AG08395 (cell line): Measurements from ENCODE around the gene OAT.
A peak's percentile ranks its signal among the peaks of the same experiment; 100 is the strongest.
"Not testable (repeated sequence)": the region's sequence is repeated elsewhere in the genome, so short reads cannot be mapped to it uniquely, and the experiment has no call there.

ENCODE experiments used
- DNase-seq: peaks from one replicate; pipeline ENCODE4 v3.0.0; 2012; ENCODE audit warnings: mixed read lengths, low spot score

Gene OAT

DNA sequence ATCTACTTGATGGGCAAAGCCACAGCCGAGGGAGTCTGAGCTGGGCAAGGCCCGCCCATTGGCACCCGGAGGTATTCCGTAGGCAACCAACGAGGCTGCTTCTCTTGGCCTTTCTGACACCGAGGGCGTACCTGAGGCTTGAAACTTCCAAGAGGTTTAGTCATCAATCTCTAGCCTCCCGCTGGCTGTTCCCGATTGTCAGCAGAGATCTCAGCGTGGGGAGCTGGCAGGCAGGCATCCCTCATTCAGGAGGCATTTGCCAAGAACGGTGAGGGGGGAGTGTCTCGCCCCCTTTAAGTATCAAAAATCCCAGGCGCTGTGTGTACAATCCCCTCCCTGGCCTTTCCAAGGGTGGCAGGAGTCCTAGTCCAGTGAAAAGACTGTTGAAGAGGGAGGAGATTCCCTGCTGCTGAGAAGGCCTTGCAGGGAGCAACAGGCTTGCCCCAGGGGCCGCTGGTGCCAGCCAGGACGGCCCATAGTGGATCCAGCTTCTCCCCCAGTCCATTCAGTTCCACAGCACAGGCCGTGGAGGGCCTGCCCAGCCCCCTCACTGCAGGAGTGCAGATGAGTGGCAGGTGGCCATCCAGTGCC is 39.7 kb downstream of the OAT start:
- no peak for DNase-seq

DNA sequence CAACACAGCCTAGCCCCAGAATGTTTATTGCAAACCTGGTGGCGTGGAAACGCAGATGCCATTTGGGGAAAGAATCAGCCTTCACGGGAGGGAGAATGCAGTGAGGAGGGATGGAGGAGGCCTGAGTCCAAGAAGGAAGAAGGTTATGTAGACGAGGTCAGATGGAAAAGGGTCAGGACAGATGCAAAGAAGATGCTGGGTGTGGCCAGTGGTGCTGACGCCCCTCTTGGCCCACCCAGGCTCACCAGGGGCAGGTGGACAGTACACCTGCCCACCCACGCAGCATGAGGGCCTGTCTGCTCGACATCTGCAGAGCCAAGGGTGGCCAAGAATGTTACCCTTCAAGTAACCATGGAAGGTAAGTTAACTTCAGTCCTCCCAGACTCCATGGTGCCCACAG is 40.5 kb downstream of the OAT start:
- no peak for DNase-seq

DNA sequence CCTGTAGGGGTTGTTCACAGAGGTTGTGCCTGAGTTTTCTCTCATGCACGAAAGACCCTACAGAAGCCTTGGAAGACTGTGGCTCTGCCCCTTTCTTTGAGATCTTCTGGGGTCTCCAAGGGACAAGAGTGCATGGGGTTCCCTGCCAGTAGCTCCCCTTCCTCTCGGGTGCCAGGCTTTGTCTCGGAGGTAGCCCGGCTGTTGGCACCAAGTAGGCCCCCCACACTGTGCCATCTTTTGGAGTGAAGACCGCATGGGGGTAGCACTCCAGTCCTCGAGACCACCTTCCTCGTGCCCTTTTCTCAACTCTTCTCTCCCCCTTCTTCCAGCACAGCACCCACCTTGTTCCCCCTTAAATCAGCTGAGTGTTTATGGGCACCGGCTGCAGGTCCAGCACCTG is 41.6 kb downstream of the OAT start:
- no peak for DNase-seq

DNA sequence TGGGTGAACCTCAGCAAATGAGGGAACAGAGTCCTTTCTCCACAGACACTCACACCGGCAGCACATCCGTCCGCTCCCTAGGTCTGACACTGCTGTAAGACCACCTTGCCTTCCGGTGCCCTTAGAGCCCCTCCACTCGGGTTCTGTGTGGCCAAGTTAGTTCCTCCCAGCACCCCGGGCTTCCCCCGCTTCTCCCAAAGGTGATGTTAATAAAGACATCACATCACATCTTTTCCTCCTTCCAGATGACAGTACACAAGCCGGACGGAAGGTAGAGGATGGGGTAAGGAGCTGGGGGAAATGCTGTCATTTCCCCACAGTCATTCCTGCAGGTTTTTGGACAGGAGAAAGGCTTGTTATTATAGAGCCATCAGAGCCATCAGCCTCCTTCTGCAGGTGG is 42.3 kb downstream of the OAT start:
- no peak for DNase-seq

DNA sequence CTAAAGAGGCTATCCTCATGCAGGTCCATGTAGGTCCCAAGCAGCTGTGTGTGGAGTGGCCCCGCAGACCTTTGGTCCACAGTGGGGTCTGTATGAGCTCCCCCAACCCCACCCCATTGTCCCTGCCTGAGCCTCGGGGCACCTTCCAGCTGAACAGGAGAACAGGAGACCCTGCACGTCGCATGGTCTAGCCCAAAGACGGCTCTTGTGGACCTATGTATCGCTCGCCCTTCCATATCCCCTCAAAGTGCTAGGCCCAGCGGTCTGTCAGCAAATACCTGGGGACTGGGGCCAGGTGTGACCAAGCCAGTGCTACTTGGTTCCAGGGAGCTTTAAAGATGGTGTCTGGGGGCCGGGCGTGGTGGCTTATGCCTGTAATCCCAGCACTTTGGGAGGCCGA is 43.0 kb downstream of the OAT start:
- no peak for DNase-seq

DNA sequence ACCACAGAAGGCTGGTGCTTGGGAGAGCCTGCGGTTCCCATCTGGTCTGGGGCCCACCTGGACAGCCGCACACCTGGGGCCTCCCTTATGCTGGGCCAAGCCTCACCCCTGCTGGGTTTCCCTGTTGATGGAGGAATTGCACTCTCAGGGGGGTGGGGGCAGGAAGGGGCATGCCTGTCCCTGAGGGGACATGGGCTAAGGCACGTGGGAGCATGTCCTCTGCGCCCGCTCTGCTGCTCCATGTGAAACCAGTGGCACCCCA is 43.4 kb downstream of the OAT start:
- DNase-seq, result no peak

DNA sequence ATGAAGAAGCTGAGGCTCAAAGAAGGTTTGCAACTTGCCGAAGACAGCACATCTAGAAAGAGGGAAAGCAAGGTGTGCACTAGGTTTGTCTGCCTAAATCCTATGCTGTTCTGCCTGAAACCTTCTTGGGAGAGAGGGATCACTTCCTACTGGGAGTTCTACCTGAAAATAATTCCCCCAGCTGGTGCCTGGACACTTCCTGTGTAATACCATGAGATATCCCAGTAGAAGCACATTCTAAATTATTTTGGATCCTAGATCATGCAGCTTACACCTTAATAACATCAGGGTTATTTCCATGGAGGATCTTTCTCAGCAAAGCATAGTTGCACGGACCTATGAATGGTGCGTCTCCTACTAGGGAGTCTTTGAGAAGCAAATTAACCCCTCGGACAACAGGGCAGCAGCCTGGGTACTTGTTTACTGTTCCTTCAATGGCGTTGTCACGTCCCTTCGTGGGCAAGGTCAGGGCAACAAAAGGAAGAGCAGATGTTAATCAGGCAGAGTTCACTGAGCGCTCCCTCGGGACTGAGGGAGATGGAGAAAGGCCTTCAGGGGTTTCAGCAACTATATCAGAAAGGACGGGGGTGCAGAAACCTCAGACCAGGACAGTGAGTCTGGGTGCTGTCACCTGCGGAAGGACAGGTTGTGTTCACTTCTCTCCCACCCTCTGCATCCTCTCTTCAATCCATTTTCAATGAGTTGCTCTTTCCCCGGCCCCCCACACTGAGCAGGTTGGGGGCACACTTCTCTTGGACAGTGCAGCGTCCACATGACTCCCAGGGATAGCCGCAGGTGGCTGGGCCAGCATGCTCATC is 44.0 kb downstream of the OAT start:
- DNase-seq, result no peak

DNA sequence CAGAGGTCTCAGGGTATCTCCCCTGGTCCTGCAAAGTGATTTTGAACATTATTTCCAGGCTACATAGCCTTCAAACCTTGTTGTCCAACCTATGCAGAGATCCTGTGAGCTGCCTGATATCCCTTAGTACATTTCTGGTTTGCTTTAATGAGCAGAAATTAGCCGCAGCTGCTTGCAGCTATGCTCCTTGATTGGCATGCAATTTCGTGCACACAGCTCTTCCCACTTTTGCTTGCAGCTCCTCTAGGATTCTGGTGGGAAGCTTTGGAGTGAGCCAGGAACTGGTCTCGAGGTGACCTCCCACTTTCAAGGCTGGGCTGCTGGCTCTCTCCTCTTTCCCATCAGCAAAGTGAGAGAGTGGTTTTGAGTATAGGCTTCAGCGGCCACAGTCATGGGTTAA is 45.8 kb downstream of the OAT start:
- no peak for DNase-seq

DNA sequence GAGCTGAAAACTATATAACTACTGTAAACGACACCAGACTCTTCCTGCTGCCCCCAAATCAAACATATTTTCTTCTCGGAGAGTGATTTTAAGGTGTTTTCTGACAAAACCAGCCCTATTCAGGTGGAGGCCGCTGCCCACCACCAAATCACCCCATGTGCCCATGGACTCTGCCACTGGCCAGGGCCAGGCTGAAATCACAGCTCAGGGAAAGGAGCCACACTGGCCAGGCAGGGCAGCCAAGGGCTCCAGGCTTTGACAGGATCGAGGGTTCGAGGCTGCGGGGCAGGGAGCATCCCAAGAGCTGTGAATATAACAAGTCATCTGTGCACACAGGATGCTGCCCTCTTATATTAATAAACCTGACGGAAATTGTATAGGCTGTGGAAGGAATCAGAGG is 48.3 kb downstream of the OAT start:
- DNase-seq, result no peak

DNA sequence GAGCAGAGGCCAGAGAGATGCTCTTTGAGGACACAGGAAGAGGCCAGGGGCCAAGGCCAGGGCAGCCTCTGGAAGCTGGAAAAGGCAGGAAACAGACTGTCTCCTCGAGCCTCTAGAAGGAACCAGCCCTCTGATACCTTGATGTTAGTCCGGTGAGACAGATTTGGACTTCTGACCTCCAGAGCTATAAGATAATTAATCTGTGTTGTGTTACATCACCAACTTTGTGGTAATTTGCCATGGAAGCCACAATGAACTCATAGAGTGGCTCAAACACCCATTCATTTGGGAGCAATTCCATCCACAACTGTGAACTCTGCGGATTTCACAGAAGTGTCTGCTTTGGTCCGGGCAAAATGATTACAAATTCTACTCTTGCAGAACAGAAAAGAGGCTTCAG is 48.7 kb downstream of the OAT start:
- no peak for DNase-seq

DNA sequence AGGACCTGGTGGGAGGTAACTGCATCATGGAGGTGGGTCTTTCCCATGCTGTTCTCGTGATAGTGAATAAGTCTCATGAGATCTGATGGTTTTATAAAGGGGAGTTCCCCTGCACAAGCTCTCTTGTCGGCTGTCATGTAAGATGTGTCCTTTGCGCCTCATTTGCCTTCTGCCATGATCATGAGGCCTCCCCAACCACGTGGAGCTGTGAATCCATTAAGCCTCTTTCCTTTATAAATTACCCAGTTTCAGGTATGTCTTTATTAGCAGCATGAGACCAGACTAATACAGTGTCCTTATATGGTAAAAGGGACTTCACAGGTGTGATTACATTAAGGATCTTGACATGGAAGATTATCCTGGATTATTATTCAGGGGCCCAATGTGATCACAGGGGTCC is 49.2 kb downstream of the OAT start:
- not testable (repeated sequence) for DNase-seq

DNA sequence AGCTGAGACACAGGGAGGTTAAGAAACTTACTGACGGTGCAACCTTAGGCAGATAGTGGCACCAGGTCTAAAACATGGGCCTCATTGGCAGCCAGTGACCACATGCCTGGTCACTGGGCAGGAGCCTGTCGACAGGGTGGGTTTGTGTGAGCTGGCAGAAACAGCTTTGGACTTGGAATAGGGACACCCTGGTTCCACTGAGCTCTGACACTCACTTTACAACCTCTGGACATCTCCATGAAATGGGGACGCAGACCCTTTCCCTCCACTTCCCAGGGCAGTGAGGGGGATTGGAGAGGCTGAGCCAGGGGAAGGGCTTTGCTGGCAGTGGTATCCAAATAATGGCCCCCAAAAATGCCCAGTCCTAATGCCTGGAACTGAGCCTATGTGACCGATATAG is 49.7 kb downstream of the OAT start:
- DNase-seq, result no peak

DNA sequence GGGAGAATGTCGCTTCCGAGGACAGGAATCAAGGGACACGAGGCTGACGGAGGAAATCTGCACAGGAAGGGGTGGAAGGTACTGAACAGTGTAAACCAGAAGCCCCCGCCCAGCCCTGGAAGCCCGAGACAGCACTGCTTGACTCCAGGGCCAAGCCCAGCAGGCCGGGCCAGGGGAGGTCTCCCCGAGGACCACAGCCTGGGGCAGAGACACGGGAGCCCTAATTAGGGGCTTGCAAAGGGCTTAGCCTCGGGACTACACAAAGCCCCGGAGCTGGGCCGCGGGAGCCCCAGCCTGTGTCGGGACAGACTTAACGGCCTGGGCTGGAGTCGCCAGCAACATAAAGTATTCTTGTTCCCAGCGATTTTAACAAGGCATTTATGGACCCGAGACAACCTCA is 50.8 kb downstream of the OAT start:
- DNase-seq, result no peak

DNA sequence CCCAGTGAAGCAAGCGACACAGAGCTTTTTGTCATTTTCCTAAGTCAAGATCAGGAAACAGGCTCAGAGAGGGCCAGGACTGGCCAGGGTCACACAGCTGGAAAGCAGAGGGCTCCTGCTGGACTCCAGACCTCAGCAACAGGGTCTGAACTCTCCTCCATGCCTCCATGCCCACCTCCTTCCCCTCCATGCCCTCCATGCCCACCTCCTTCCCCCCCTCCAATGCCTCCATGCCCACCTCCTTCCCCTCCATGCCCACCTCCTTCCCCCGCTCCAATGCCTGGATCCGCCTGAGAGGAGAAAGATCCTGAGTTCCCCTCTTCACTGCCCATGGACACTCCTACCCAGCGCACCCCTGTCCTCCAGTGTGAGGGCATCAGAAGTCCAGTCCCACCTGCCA is 51.3 kb downstream of the OAT start:
- no peak for DNase-seq

DNA sequence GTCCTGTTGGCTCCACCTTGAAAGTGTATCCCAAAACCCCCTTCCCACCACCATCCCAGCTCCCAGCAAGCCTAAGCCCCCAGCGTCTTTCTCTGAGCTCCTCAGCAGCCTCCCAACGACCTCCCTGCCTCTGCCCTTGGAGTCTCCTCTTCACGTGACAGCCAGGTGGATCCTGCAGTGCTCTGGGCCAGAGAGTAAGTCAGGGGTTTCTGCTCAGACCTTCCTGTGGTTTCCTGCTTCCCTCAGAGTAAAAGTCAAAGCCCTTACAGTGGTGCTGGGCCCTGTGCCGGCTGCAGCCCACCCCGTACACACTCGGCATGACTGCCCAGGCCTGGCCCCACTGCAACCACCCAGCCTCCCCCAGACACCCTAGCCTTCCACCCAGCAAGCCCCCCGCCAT is 51.9 kb downstream of the OAT start:
- no peak for DNase-seq

DNA sequence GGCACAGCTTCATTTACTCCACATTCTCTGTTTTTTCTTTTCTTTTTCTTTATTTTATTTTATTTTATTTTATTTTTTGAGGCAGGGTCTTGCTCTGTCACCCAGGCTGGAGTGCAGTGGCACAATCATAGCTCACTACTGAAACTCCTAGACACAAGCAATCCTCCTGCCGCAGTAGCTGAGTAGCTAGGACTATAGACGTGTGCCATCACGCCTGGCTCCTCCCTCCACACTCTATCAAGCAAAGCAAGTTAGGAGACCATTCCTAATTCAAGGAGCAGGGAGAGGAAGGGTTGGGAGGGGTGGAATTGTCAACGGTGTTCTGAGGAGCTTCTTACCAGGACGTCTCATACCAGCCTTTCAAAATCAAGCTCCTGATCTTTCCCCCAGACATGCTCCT is 52.4 kb downstream of the OAT start:
- DNase-seq, result no peak

DNA sequence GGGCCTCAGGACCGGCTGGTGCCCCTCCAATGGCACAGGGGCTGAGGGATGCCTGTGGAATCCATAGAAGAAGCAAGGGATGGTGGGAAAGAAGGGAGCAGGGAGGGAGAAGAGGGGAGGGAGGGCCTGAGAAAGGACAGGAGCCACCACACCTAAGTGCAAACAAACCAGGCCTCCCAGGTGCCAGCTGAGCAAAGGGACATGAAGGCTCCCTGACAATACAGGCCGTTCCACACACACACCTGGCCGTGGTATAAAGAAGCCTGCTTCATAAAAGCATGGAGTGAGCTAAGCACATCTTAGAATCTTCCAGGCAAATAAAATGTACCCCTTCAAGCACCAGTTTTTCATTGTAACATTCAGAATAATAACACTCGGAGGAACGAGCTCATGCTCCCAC is 54.0 kb downstream of the OAT start:
- no peak for DNase-seq

DNA sequence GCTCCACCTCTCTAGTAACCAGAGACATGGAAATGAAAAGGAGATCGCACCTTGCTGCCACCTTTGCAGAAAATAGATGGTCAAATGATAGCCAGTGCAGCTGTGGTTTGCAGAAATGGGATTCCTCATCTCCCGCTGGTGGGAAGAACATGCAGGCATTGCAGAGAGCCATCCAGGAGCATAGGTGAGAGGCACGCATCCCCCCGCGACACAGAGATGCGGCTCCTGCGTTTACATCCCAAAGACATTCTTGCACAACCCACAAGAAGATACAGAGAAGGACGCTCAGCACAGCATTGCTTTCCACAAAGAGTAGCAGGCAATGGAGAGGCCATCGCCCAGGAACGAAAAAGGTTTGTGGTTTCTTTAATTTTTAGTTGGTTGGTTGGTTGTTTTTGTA is 56.2 kb downstream of the OAT start:
- DNase-seq, result no peak

DNA sequence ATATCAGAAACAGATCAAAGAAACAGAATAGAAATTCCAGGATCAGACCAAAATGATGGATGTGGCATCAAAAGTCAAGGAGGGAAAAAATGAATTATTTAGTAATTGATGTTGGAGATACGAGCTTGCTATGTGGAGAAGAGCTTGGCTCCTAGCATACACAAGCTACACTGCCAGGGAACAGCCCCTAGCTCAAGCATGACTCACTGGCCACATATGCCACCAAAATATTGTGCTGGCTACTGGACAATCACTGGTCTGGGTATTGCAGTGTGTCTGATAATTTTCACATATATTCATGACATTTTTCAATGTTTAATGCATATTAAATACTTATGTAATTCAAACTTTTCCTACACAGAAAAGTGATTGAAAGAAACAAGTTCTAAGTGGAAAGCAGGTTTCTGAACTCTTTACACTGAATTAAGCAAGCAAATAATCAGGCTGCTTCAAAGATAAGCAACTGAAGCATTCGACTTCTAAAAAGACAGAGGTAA is 59.3 kb downstream of the OAT start:
- DNase-seq, result peak; percentile 41

DNA sequence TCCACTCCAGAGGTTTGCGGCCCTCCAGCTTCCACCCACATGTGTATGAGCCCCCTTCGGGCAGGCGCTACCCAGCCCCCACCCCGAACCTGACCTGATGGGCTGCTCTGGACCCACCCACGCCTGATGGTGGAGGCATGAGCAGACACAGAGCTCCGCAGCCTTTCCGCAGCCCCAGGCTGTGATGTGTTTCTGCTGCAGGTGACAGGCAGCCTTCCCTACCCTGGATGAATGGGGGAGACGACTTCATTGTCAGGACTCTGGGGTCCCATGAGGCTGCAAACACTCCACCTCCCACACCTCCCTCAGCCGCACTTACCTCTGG is 61.2 kb downstream of the OAT start:
- DNase-seq, result no peak

DNA sequence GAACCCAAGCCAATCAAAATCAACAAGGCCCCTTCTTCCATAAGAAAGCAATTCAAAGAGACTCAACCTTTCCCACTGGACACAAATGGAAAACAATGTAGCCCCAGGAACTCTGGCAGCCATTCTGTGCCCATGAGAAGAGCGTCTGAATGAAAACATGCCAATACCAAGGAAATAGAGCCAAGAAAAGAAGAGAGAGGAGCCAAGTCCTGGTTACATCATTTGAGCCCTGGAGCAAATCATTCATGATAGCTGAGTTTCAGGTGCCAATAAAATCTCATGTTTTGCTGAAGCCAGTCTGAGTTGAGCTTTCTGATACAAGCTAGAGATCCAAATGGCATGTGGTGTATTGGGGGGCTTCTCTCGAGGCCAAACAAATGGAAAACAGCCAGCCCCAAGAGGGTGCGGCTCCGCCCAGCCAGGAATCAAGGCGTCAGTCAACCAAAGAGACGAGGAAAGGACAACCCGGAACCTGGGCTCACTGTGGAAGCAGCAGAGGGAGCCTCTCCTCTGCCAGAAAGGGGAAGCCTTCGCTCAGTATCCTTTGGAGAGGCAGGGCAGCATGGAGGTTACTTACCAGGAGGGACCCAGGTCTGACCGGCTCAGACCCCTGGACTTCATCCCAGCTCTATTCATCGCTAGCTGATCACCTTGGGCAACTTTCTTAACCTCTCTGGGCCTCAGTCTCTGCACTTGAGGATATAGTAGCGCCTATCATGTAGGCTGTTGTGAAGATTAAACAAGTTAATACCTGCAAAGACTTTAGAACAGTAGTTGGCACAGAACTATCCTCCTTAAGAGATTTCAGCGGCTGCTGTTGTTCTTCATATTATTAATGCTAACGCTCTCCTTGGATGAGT is 61.8 kb downstream of the OAT start:
- DNase-seq, result no peak

DNA sequence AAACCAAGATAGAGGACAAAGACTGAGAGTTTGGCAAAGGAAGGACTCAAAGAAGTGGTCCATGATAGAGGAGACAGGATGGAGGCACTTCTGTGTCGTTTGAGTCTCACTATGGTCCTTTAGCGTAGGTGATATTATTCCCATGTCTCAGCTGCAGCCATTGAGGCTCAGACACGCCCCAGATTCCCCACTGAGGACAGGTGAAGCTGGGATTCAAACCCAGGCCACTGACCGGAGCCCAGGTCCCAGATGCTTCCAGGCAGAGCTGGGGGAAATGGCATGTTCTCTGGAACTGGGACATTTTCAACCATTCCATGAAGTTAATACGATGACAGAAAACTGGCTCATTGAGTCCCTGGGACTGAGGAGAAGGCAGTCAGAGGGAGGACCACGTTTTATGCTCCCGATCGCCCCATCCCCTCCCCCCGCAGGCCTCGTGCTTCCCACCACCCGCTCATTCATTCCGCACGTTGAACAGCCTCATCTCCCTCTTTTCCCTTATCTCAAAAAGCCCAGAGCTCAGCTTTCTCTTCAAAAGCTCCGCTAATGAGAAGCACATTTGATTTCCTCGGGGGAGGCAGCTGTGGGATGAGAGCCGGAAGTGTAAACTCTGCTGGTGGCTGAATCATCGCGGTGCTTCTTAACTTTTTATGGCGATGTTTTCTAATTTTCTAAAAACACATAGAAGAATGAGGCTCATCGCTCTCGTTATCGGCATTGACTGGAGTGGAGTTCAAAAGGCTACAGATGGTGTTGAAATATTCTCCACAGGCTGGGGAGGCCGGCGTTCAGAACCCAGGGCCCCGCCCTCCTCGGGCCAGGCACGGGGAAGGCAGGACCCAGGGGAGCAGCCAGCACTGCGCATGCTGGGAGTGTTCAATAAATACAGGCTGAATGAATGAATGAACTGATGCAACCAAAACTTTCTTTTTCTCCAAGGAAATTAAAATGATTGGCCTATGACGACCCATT is 64.0 kb downstream of the OAT start:
- DNase-seq, result peak; percentile 89
